Islet precursor cell (in vitro differentiated cells): ENCODE measurements around the gene TM4SF1.

ENCODE experiments used
- DNase-seq: peaks from one replicate; pipeline ENCODE4 v3.0.0-alpha.2; 2018

TM4SF1 gene

GRCh38 chr3:149374391-149374790, 3.1 kb downstream of the TM4SF1 start:
- DNase-seq: no peak

GRCh38 chr3:149373235-149374125, 4.0 kb downstream of the TM4SF1 start:
- no peak for DNase-seq

- DNase-seq: no peak
Measured at GRCh38 chr3:149371723-149372114, 5.7 kb downstream of the TM4SF1 start.

GRCh38 chr3:149371001-149371722, 6.3 kb downstream of the TM4SF1 start:
- DNase-seq: no peak

GRCh38 chr3:149369991-149370866, 7.2 kb downstream of the TM4SF1 start:
- no peak for DNase-seq

- DNase-seq: no peak
Measured at GRCh38 chr3:149368674-149369497, 8.6 kb downstream of the TM4SF1 start.

GRCh38 chr3:149368201-149368673, 9.2 kb downstream of the TM4SF1 start:
- DNase-seq: no peak

- peak; percentile 90 for DNase-seq
Measured at GRCh38 chr3:149366941-149367840, 10.3 kb downstream of the TM4SF1 start.

- no peak for DNase-seq
Measured at GRCh38 chr3:149366031-149366430, 11.4 kb downstream of the TM4SF1 start.

GRCh38 chr3:149364624-149365023, 12.8 kb downstream of the TM4SF1 start:
- no peak for DNase-seq

- no peak for DNase-seq
Measured at GRCh38 chr3:149363053-149363452, 14.4 kb downstream of the TM4SF1 start.

- DNase-seq: no peak
Measured at GRCh38 chr3:149362366-149362765, 15.1 kb downstream of the TM4SF1 start.

GRCh38 chr3:149356630-149357029, 20.8 kb downstream of the TM4SF1 start:
- no peak for DNase-seq

GRCh38 chr3:149356044-149356592, 21.3 kb downstream of the TM4SF1 start:
- no peak for DNase-seq

GRCh38 chr3:149353581-149354184, 23.8 kb downstream of the TM4SF1 start:
- DNase-seq: no peak

- peak; percentile 80 for DNase-seq
Measured at GRCh38 chr3:149352556-149352955, 24.9 kb downstream of the TM4SF1 start.

- DNase-seq: no peak
Measured at GRCh38 chr3:149343951-149344350, 33.5 kb downstream of the TM4SF1 start.

- DNase-seq: no peak
Measured at GRCh38 chr3:149342413-149343380, 34.8 kb downstream of the TM4SF1 start.
